GM21786 (cell line): Measurements from ENCODE around the gene FOXO1.

Source experiments
- ATAC-seq: cut with Tn5 transposase; IDR thresholded peaks from one replicate; pipeline ENCODE4 v1.9.1; 2021; ENCODE audit not compliant: unreplicated experiment

FOXO1 gene

GRCh38 chr13:40582531-40582930 lies 83.9 kb downstream of the FOXO1 start:
- ATAC-seq: no peak

- ATAC-seq: no peak
These were observed 85.2 kb downstream of the FOXO1 start for GRCh38 chr13:40581277-40581579.

GRCh38 chr13:40580566-40581276 lies 85.7 kb downstream of the FOXO1 start:
- ATAC-seq: no peak

- ATAC-seq: no peak
These were observed 86.9 kb downstream of the FOXO1 start for GRCh38 chr13:40579535-40579934.

GRCh38 chr13:40578055-40578454 lies 88.4 kb downstream of the FOXO1 start:
- ATAC-seq: no peak

GRCh38 chr13:40576369-40576768 lies 90.1 kb downstream of the FOXO1 start:
- no peak for ATAC-seq

GRCh38 chr13:40572961-40573360 lies 93.5 kb downstream of the FOXO1 start:
- ATAC-seq: no peak

- ATAC-seq: no peak
These were observed 95.0 kb downstream of the FOXO1 start for GRCh38 chr13:40571338-40571963.

- no peak for ATAC-seq
These were observed 95.5 kb downstream of the FOXO1 start for GRCh38 chr13:40570930-40571329.

GRCh38 chr13:40569024-40569350 lies 97.5 kb downstream of the FOXO1 start:
- no peak for ATAC-seq

GRCh38 chr13:40568246-40569023 lies 98.0 kb downstream of the FOXO1 start:
- ATAC-seq: no peak

- ATAC-seq: no peak
These were observed 99.6 kb downstream of the FOXO1 start for GRCh38 chr13:40566811-40567210.

- no peak for ATAC-seq
These were observed 100.9 kb downstream of the FOXO1 start for GRCh38 chr13:40565282-40566148.

- ATAC-seq: no peak
These were observed 102.0 kb downstream of the FOXO1 start for GRCh38 chr13:40564342-40565001.

GRCh38 chr13:40563350-40564125 lies 102.9 kb downstream of the FOXO1 start:
- ATAC-seq: no peak

- ATAC-seq: no peak
These were observed 103.5 kb downstream of the FOXO1 start for GRCh38 chr13:40562975-40563349.

- no peak for ATAC-seq
These were observed 106.5 kb downstream of the FOXO1 start for GRCh38 chr13:40559915-40560314.

- no peak for ATAC-seq
These were observed 107.8 kb downstream of the FOXO1 start for GRCh38 chr13:40558656-40559055.

GRCh38 chr13:40556453-40556852 lies 110.0 kb downstream of the FOXO1 start:
- ATAC-seq: no peak

GRCh38 chr13:40553356-40553755 lies 113.1 kb downstream of the FOXO1 start:
- ATAC-seq: no peak
